Brain microvascular endothelial cell (primary cell): ENCODE results near the gene DERL3.
A peak's percentile ranks its signal among the peaks of the same experiment; 100 is the strongest.

ENCODE experiments used
- DNase-seq: peaks from one replicate; pipeline ENCODE4 v3.0.0-alpha.2; 2020
- H3K27ac ChIP-seq: fragments of 250-450 bp; sonication (Bioruptor Pico); 2 replicates; pipeline ENCODE4 v1.5.1; 2020; ENCODE audit warnings: mild to moderate bottlenecking, moderate library complexity
- H3K27me3 ChIP-seq: fragments of 250-450 bp; sonication (Bioruptor Pico); replicated peaks from 2 replicates; pipeline ENCODE4 v1.5.1; 2020; ENCODE audit warnings: mild to moderate bottlenecking
- H3K36me3 ChIP-seq: fragments of 250-450 bp; sonication (Bioruptor Pico); replicated peaks from 2 replicates; pipeline ENCODE4 v1.5.1; 2020; ENCODE audit warnings: mild to moderate bottlenecking
- H3K4me3 ChIP-seq: 2 replicates; pipeline ENCODE4 v1.5.1; 2011; ENCODE audit warnings: low read depth, mild to moderate bottlenecking, control low read depth, low read length, moderate library complexity
- CTCF ChIP-seq: IDR thresholded peaks from 2 replicates; pipeline ENCODE4 v1.5.1; 2011; ENCODE audit warnings: low read depth, mild to moderate bottlenecking, moderate library complexity, low read length, control low read depth, inconsistent platforms; ENCODE audit errors: missing control alignments
- in situ Hi-C: cut with HindIII; loops from 2 replicates; pipeline ENCODE4 v1.10.0; 2017; ENCODE audit warnings: low sequenced_read_pairs, low pct_ligation_motif_present

DERL3 gene

GRCh38 chr22:23786752-23787599 is 51.8 kb downstream of the DERL3 start, which contains the start of gene SMARCB1:
Gene SMARCB1 (plus strand): TSS chr22:23786966. CDS start chr22:23787170, 204 bp downstream.
- no peak for TF ChIP-seq CTCF
- H3K4me3 ChIP-seq: peak within 1 kb of the TSS; percentile 89
- DNase-seq: peak; percentile 85
- in situ Hi-C loops: no loop called here
- H3K27ac ChIP-seq: peak within 1 kb of the TSS; percentile 94
- no peaks in the 10 kb centered on the region for H3K36me3 ChIP-seq
- no peaks in the 10 kb centered on the region for H3K27me3 ChIP-seq

GRCh38 chr22:23786261-23786710 is 52.5 kb downstream of the DERL3 start:
- H3K27me3 ChIP-seq: no peaks in the 10 kb centered on the region
- in situ Hi-C loops: no loop called here
- H3K27ac ChIP-seq: peak overlapping the region; percentile 94
- TF ChIP-seq CTCF: no peak
- DNase-seq: no peak
- H3K36me3 ChIP-seq: no peaks in the 10 kb centered on the region
- H3K4me3 ChIP-seq: peak overlapping the region; percentile 89
